Astrocyte of the cerebellum (primary cell): Measurements from ENCODE around the gene IFT122.

Experiments used
- DNase-seq: peaks from one replicate; pipeline ENCODE4 v3.0.0-alpha.2; 2011; ENCODE audit warnings: low read depth
- H3K4me3 ChIP-seq: 2 replicates; pipeline ENCODE4 v1.5.1; 2011; ENCODE audit warnings: mild to moderate bottlenecking, low read depth, low read length, moderate library complexity
- CTCF ChIP-seq: IDR thresholded peaks from 2 replicates; pipeline ENCODE4 v1.5.1; 2012; ENCODE audit warnings: low read length, low read depth, moderate library complexity, mild to moderate bottlenecking; ENCODE audit errors: missing control alignments
- in situ Hi-C: cut with HindIII; loops from 2 replicates; pipeline ENCODE4 v1.10.0; 2017; ENCODE audit warnings: low sequenced_read_pairs

Gene IFT122

GRCh38 chr3:129424185-129424841 is 15.7 kb upstream of the IFT122 start:
- DNase-seq, result no peak
- no peak for TF ChIP-seq CTCF

GRCh38 chr3:129425213-129425612 is 14.8 kb upstream of the IFT122 start:
- no peak for TF ChIP-seq CTCF
- no peak overlapping the region for H3K4me3 ChIP-seq
- no peak for DNase-seq
- in situ Hi-C loops, result loop anchor here (25.0 kb wide), 1 partner anchor 412 kb away; no protein-coding TSS in a partner anchor

More at GRCh38 chr3:129424185-129424841, 15.7 kb upstream of the IFT122 start:
- H3K4me3 ChIP-seq, result no peak overlapping the region
- in situ Hi-C loops, result no loop called here

- no peak for DNase-seq
- in situ Hi-C loops, result loop anchor here (25.0 kb wide), 1 partner anchor 412 kb away; no protein-coding TSS in a partner anchor
- no peak overlapping the region for H3K4me3 ChIP-seq
- TF ChIP-seq CTCF, result no peak
Measured at GRCh38 chr3:129425619-129426018, 14.4 kb upstream of the IFT122 start.

GRCh38 chr3:129428007-129428375 is 12.0 kb upstream of the IFT122 start:
- in situ Hi-C loops, result loop anchor here (25.0 kb wide), 1 partner anchor 409 kb away; no protein-coding TSS in a partner anchor
- TF ChIP-seq CTCF, result no peak
- DNase-seq, result no peak
- H3K4me3 ChIP-seq, result peak overlapping the region; percentile 46

GRCh38 chr3:129428376-129429079 is 11.5 kb upstream of the IFT122 start, which contains the start of gene EFCAB12:
TSS of gene EFCAB12 (minus strand) at chr3:129428636. CDS start at chr3:129428488, 148 bp downstream.
- no peak for TF ChIP-seq CTCF
- peak within 1 kb of the TSS; percentile 46 for H3K4me3 ChIP-seq
- in situ Hi-C loops, result loop anchor here (25.0 kb wide), 1 partner anchor 409 kb away; no protein-coding TSS in a partner anchor
- DNase-seq, result peak; percentile 80

- in situ Hi-C loops, result loop anchor here (25.0 kb wide), 1 partner anchor 408 kb away; no protein-coding TSS in a partner anchor
- no peak for DNase-seq
- no peak overlapping the region for H3K4me3 ChIP-seq
- TF ChIP-seq CTCF, result no peak
Measured at GRCh38 chr3:129429080-129429451, 11.0 kb upstream of the IFT122 start.
